ENCODE data around the gene COG5. TPM values are rescaled to one million over a fixed set of nuclear protein-coding genes. Genes with fewer than 3 reads are reported as not detected.

COG5 gene
- total RNA-seq, 4 donors from 2014 or later, result 34.8 to 74.1 (median 41.2) TPM

GRCh38 chr7:107169120-107170050, 394.3 kb downstream of the COG5 start:
- peak; percentile 94 for DNase-seq (ENCODE audit: low spot score)
- no peak for TF ChIP-seq CTCF (IDR thresholded peaks at IDR 0.05)

GRCh38 chr7:107168233-107169119, 395.2 kb downstream of the COG5 start, which contains the start of gene HBP1:
HBP1 (plus strand) TSS chr7:107169003; CDS start chr7:107179894, 10,891 bp downstream.
- DNase-seq (ENCODE audit: low spot score) (peak; percentile 93), ATAC-seq (ENCODE audit: low FRiP score) (peak; percentile 93)
- TF ChIP-seq CTCF (IDR thresholded peaks at IDR 0.05), result no peak

More at GRCh38 chr7:107169120-107170050, 394.3 kb downstream of the COG5 start:
- ATAC-seq (ENCODE audit: low FRiP score), result peak; percentile 73

- peak in 1 of 3 donors; percentile 58 for TF ChIP-seq CTCF (IDR thresholded peaks at IDR 0.05)
- ATAC-seq (ENCODE audit: low FRiP score), result peak; percentile 46
- peak; percentile 54 for DNase-seq (ENCODE audit: low spot score)
These were observed 396.1 kb downstream of the COG5 start for GRCh38 chr7:107167483-107168232.

GRCh38 chr7:107166736-107167426, 396.8 kb downstream of the COG5 start:
- TF ChIP-seq CTCF (IDR thresholded peaks at IDR 0.05), result no peak
- ATAC-seq (ENCODE audit: low FRiP score), result no peak
- DNase-seq (ENCODE audit: low spot score), result no peak

GRCh38 chr7:107165341-107165740, 398.4 kb downstream of the COG5 start:
- ATAC-seq (ENCODE audit: low FRiP score) (no peak), DNase-seq (ENCODE audit: low spot score) (no peak)
- no peak for TF ChIP-seq CTCF (IDR thresholded peaks at IDR 0.05)

GRCh38 chr7:107164092-107164491, 399.6 kb downstream of the COG5 start:
- DNase-seq (ENCODE audit: low spot score) (no peak), ATAC-seq (ENCODE audit: low FRiP score) (no peak)
- no peak for TF ChIP-seq CTCF (IDR thresholded peaks at IDR 0.05)
